Activated CD4-positive, alpha-beta T cell treated with anti-CD3 and anti-CD28 coated beads, Interleukin-2, amount 10 ng/mL, durations not matched to agents 7 days and 5 days (primary cell): ENCODE data around the gene EPHB2. TPM values are rescaled to one million over a fixed set of nuclear protein-coding genes. Genes with fewer than 3 reads are reported as not detected.

ENCODE experiments used
- CTCF ChIA-PET: fragments of 350-600 bp; sonication (Branson Sonifier 250); formaldehyde crosslinking; loops from one replicate; lab custom pipeline; 2021; ENCODE audit warnings: antibody characterized with exemption; lab: Charles Lee
- POLR2A ChIA-PET: fragments of 350-600 bp; sonication (Branson Sonifier 250); formaldehyde crosslinking; loops from one replicate; lab custom pipeline; 2021; ENCODE audit warnings: antibody characterized with exemption; lab: Charles Lee
- DNase-seq: peaks from one replicate; pipeline ENCODE4 v3.0.0-alpha.2; 2020
- H3K27ac Mint-ChIP-seq: one replicate; pipeline ENCODE4 v1.8.0; 2021; ENCODE audit warnings: mild to moderate bottlenecking, moderate library complexity, mixed read lengths
- H3K27me3 Mint-ChIP-seq: one replicate; pipeline ENCODE4 v1.8.0; 2021; ENCODE audit warnings: mixed read lengths
- H3K36me3 Mint-ChIP-seq: one replicate; pipeline ENCODE4 v1.8.0; 2021; ENCODE audit warnings: low read depth, mixed read lengths
- H3K4me1 Mint-ChIP-seq: one replicate; pipeline ENCODE4 v1.8.0; 2021; ENCODE audit warnings: mixed read lengths
- H3K4me3 Mint-ChIP-seq: one replicate; pipeline ENCODE4 v1.8.0; 2021; ENCODE audit warnings: mild to moderate bottlenecking, moderate library complexity, mixed read lengths
- H3K9me3 Mint-ChIP-seq: one replicate; pipeline ENCODE4 v1.8.0; 2021; ENCODE audit warnings: mixed read lengths
- total RNA-seq, 2 experiments: library from RNA; stranded (reverse); gene quantifications; one replicate each; pipeline ENCODE4 v1.2.3, GENCODE V29; 2021

The EPHB2 gene
- total RNA-seq, 2 experiments from 2014 or later, result 0.08 TPM; not detected in 1

DNA sequence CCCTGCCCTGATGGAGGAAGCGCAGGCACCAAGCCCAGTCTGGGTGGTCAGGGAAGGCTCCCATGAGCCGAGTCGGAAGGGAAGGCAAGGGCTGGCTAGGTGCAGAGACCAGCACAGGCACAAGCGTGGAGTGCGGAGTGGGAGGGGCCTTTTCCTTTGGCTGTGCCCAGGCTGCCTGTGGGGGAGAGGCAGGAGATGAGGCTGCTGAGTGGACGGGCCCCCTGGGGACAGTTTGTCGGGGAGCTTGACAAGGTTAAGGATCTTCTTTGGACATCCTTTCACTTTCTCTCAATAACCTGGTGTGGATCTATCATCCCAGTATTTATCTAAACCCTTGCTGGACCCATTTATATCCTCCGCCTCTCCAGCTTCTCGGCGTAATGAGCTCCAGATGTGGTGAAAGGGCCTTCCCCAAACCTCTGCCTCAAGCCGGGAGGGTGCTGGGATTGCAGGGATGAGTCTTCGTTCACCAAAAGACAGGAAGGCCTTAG, 42.9 kb downstream of the EPHB2 start:
- Mint-ChIP-seq H3K27ac (no peak overlapping the region), H3K4me1 (peaks cover 3% of the 10 kb centered on the region), H3K9me3 (no peaks in the 10 kb centered on the region), H3K4me3 (no peak overlapping the region), H3K27me3 (no peaks in the 10 kb centered on the region), H3K36me3 (no peaks in the 10 kb centered on the region)
- CTCF ChIA-PET, result no interaction called here
- POLR2A ChIA-PET, result no interaction called here
- no peak for DNase-seq

GRCh38 chr1:22754106-22754768, 43.6 kb downstream of the EPHB2 start:
- peaks cover 3% of the 10 kb centered on the region for H3K4me1 Mint-ChIP-seq
- no peaks in the 10 kb centered on the region for H3K9me3 Mint-ChIP-seq
- no peak overlapping the region for H3K4me3 Mint-ChIP-seq
- ChIA-PET CTCF (no interaction called here), POLR2A (no interaction called here)
- no peak overlapping the region for H3K27ac Mint-ChIP-seq
- H3K36me3 Mint-ChIP-seq, result no peaks in the 10 kb centered on the region
- DNase-seq, result no peak
- H3K27me3 Mint-ChIP-seq, result no peaks in the 10 kb centered on the region

- Mint-ChIP-seq H3K4me3 (no peak overlapping the region), H3K27ac (no peak overlapping the region), H3K4me1 (peaks cover 3% of the 10 kb centered on the region), H3K27me3 (no peaks in the 10 kb centered on the region), H3K9me3 (no peaks in the 10 kb centered on the region), H3K36me3 (no peaks in the 10 kb centered on the region)
- CTCF ChIA-PET, result no interaction called here
- DNase-seq, result no peak
- POLR2A ChIA-PET, result no interaction called here
These were observed 44.2 kb downstream of the EPHB2 start for GRCh38 chr1:22754824-22755223.

DNA sequence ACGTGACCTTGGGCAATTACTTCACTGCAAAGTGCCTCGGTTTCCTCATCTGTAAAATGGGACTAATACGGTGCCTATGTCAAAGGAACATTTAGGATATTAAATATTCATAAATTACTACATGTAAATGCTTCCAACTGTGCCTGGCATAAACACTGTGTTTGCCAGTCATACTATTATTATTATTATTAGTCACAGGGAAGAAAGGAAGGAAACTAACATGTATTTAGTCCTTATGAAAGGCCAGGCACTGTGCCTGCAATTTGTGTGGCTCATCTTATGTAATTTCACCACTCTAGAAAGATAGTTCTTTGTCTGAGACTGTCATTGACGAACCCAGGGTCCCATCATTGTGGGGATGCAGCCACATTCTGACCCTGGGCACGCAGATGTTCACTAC, 45.0 kb downstream of the EPHB2 start:
- Mint-ChIP-seq H3K27me3 (no peaks in the 10 kb centered on the region), H3K9me3 (no peaks in the 10 kb centered on the region), H3K4me3 (no peak overlapping the region), H3K4me1 (no peaks in the 10 kb centered on the region), H3K36me3 (no peaks in the 10 kb centered on the region), H3K27ac (no peak overlapping the region)
- ChIA-PET CTCF (interaction anchor here (1.7 kb wide), 1 partner anchor 51 kb away, joined by 4 read pairs; no protein-coding TSS in a partner anchor), POLR2A (no interaction called here)
- DNase-seq, result no peak

GRCh38 chr1:22756125-22756735, 45.6 kb downstream of the EPHB2 start:
- no peaks in the 10 kb centered on the region for H3K36me3 Mint-ChIP-seq
- no peaks in the 10 kb centered on the region for H3K4me1 Mint-ChIP-seq
- no peak overlapping the region for H3K27ac Mint-ChIP-seq
- no peak for DNase-seq
- no peak overlapping the region for H3K4me3 Mint-ChIP-seq
- ChIA-PET CTCF (interaction anchor here (1.2 to 1.7 kb wide), 2 partner anchors 9 to 52 kb away, joined by 3 to 4 read pairs; no protein-coding TSS in a partner anchor), POLR2A (no interaction called here)
- H3K27me3 Mint-ChIP-seq, result no peaks in the 10 kb centered on the region
- no peaks in the 10 kb centered on the region for H3K9me3 Mint-ChIP-seq

- ChIA-PET POLR2A (no interaction called here), CTCF (no interaction called here)
- DNase-seq, result no peak
- H3K4me3 Mint-ChIP-seq, result no peak overlapping the region
- H3K27ac Mint-ChIP-seq, result no peak overlapping the region
- H3K4me1 Mint-ChIP-seq, result no peaks in the 10 kb centered on the region
- H3K9me3 Mint-ChIP-seq, result no peaks in the 10 kb centered on the region
- no peaks in the 10 kb centered on the region for H3K27me3 Mint-ChIP-seq
- H3K36me3 Mint-ChIP-seq, result no peaks in the 10 kb centered on the region
These were observed 49.8 kb downstream of the EPHB2 start for GRCh38 chr1:22760455-22760854.

DNA sequence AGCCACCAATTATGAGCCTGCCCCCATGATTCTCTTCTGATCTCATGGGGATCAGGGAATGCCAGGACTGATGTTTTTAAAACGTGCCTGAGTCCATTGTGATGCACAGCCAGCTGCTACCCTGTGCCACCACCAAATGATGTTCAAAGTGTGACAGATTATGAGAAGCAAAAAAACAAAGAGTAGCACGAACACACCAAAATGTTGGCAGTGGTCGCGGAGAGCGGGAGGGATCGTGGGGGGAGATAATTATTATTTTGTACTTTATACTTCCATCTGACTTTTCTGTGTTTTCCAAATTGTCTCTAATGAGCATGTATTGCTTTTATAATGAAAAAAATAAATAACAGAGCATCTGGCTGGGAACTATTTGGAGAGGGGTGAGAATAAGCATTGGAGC, 50.5 kb downstream of the EPHB2 start:
- no peaks in the 10 kb centered on the region for H3K36me3 Mint-ChIP-seq
- ChIA-PET CTCF (no interaction called here), POLR2A (no interaction called here)
- H3K27me3 Mint-ChIP-seq, result no peaks in the 10 kb centered on the region
- no peak overlapping the region for H3K27ac Mint-ChIP-seq
- no peak for DNase-seq
- no peaks in the 10 kb centered on the region for H3K4me1 Mint-ChIP-seq
- no peaks in the 10 kb centered on the region for H3K9me3 Mint-ChIP-seq
- H3K4me3 Mint-ChIP-seq, result no peak overlapping the region

- ChIA-PET POLR2A (no interaction called here), CTCF (no interaction called here)
These were observed 51.2 kb downstream of the EPHB2 start for GRCh38 chr1:22761821-22762220.

GRCh38 chr1:22763487-22764200, 53.0 kb downstream of the EPHB2 start:
- Mint-ChIP-seq H3K4me1 (no peaks in the 10 kb centered on the region), H3K4me3 (no peak overlapping the region), H3K27ac (no peak overlapping the region), H3K36me3 (no peaks in the 10 kb centered on the region), H3K27me3 (no peaks in the 10 kb centered on the region), H3K9me3 (no peaks in the 10 kb centered on the region)
- POLR2A ChIA-PET, result no interaction called here
- no peak for DNase-seq
- CTCF ChIA-PET, result interaction anchor here (0.6 kb wide), 1 partner anchor 207 kb away, joined by 3 read pairs; no protein-coding TSS in a partner anchor

More at GRCh38 chr1:22761821-22762220, 51.2 kb downstream of the EPHB2 start:
- Mint-ChIP-seq H3K27me3 (no peaks in the 10 kb centered on the region), H3K27ac (no peak overlapping the region), H3K4me1 (no peaks in the 10 kb centered on the region), H3K36me3 (no peaks in the 10 kb centered on the region), H3K9me3 (no peaks in the 10 kb centered on the region), H3K4me3 (no peak overlapping the region)
- DNase-seq, result no peak

DNA sequence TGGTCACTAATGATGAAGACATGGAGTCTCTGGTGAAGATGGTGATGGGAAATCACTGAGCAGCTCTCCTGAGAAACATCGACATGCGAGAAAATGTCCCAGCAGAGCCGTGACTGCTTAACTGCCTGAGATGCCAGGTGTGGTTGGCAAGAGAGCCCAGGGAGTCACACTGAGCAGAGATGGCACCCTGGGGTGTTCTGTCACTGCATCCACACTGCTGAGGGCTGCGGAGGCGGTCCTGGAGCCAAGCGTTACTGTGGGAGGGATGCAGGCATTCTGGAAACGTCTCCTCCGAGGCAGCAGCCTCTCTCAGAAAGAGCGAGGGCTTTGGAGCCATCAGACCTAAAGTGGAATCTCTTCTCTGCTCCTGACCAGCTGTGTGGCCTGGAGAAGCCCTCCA, 57.2 kb downstream of the EPHB2 start:
- ChIA-PET POLR2A (no interaction called here), CTCF (no interaction called here)
- H3K4me3 Mint-ChIP-seq, result no peak overlapping the region
- no peak for DNase-seq
- no peaks in the 10 kb centered on the region for H3K4me1 Mint-ChIP-seq
- H3K27me3 Mint-ChIP-seq, result peaks cover 5% of the 10 kb centered on the region
- H3K27ac Mint-ChIP-seq, result no peak overlapping the region
- no peaks in the 10 kb centered on the region for H3K36me3 Mint-ChIP-seq
- no peaks in the 10 kb centered on the region for H3K9me3 Mint-ChIP-seq

GRCh38 chr1:22769932-22770331, 59.3 kb downstream of the EPHB2 start:
- DNase-seq, result no peak
- CTCF ChIA-PET, result no interaction called here
- POLR2A ChIA-PET, result no interaction called here
- H3K27me3 Mint-ChIP-seq, result peaks cover 5% of the 10 kb centered on the region
- H3K4me3 Mint-ChIP-seq, result no peak overlapping the region
- no peaks in the 10 kb centered on the region for H3K36me3 Mint-ChIP-seq
- no peaks in the 10 kb centered on the region for H3K9me3 Mint-ChIP-seq
- no peak overlapping the region for H3K27ac Mint-ChIP-seq
- no peaks in the 10 kb centered on the region for H3K4me1 Mint-ChIP-seq

- DNase-seq, result no peak
- H3K27me3 Mint-ChIP-seq, result peaks cover 12% of the 10 kb centered on the region
- H3K36me3 Mint-ChIP-seq, result no peaks in the 10 kb centered on the region
- no peaks in the 10 kb centered on the region for H3K9me3 Mint-ChIP-seq
- ChIA-PET POLR2A (no interaction called here), CTCF (no interaction called here)
- no peak overlapping the region for H3K27ac Mint-ChIP-seq
- H3K4me3 Mint-ChIP-seq, result no peak overlapping the region
- H3K4me1 Mint-ChIP-seq, result no peaks in the 10 kb centered on the region
These were observed 61.4 kb downstream of the EPHB2 start for GRCh38 chr1:22772014-22772413.
